GM12892 (cell line): ENCODE measurements around the gene STAG3.

ENCODE experiments used
- POLR2A ChIP-seq: IDR thresholded peaks from 2 replicates; pipeline ENCODE4 v1.6.1; 2011; ENCODE audit warnings: low read depth, low read length, control low read depth
- POLR2AphosphoS5 ChIP-seq: IDR thresholded peaks from 2 replicates; pipeline ENCODE4 v1.6.1; 2011; ENCODE audit warnings: low read depth, low read length, control low read depth
- TAF1 ChIP-seq: IDR thresholded peaks from 2 replicates; pipeline ENCODE4 v1.6.1; 2011; ENCODE audit warnings: low read depth, mild to moderate bottlenecking, control low read depth, low read length, borderline replicate concordance

GRCh38 chr7:100220586-100221230 is 43.0 kb downstream of the STAG3 start:
- no peak for TF ChIP-seq POLR2A
- TF ChIP-seq POLR2AphosphoS5, result peak; percentile 27; the same call in 1 of the 2 replicates
- no peak for TF ChIP-seq TAF1
